IMR-90 (cell line): ENCODE results near the gene ARAP2. TPM values are rescaled to one million over a fixed set of nuclear protein-coding genes. Genes with fewer than 3 reads are reported as not detected.

Experiments used
- ATAC-seq: fragments of 200-7000 bp; cut with Tn5 transposase; 2 replicates; pipeline ENCODE4 v1.9.1; 2020; ENCODE audit warnings: low read depth, mild to moderate bottlenecking, moderate library complexity
- BruUV-seq: library from RNA; stranded (reverse); fragments of 400-500 nt; replicated peaks from 2 replicates; lab custom pipeline; 2021; lab: Mats Ljungman, UMichigan
- CTCF ChIA-PET: fragments of 300-600 bp; formaldehyde crosslinking; extraction: SDS; loops from one replicate; lab custom pipeline; 2021; ENCODE audit warnings: antibody characterized with exemption; lab: Yijun Ruan, JAX
- POLR2A ChIA-PET: fragments of 300-600 bp; sonication (Branson Sonifier 250); formaldehyde crosslinking; loops from one replicate; lab custom pipeline; 2022; ENCODE audit warnings: antibody characterized with exemption; ENCODE audit not compliant: unreplicated experiment; lab: Charles Lee
- DNase-seq: peaks from one replicate; pipeline ENCODE4 v3.0.0; 2013
- H2AFZ ChIP-seq: replicated peaks from 2 replicates; pipeline ENCODE3; 2013; ENCODE audit warnings: low read length, mild to moderate bottlenecking; ENCODE audit not compliant: poor library complexity
- H2AK5ac ChIP-seq: 2 replicates; pipeline ENCODE4 v1.6.1; 2013; ENCODE audit warnings: low read depth, low read length, inconsistent platforms
- H2AK9ac ChIP-seq: replicated peaks from 2 replicates; pipeline ENCODE3; 2013; ENCODE audit warnings: mild to moderate bottlenecking, low read depth, low read length, moderate library complexity; ENCODE audit not compliant: poor library complexity
- H2BK120ac ChIP-seq: 2 replicates; pipeline ENCODE4 v1.6.1; 2013; ENCODE audit warnings: low read depth, low read length, inconsistent platforms
- H2BK15ac ChIP-seq: 3 replicates; pipeline ENCODE4 v1.6.1; 2013; ENCODE audit warnings: low read depth, low read length, inconsistent platforms
- H2BK20ac ChIP-seq: 2 replicates; pipeline ENCODE4 v1.6.1; 2013; ENCODE audit warnings: low read depth, mild to moderate bottlenecking, inconsistent platforms, low read length, moderate library complexity
- H2BK5ac ChIP-seq: 2 replicates; pipeline ENCODE4 v1.6.1; 2013; ENCODE audit warnings: mild to moderate bottlenecking, low read depth, low read length, inconsistent platforms; ENCODE audit not compliant: poor library complexity, severe bottlenecking
- H3K14ac ChIP-seq: replicated peaks from 2 replicates; pipeline ENCODE4 v1.6.1; 2013; ENCODE audit warnings: low read depth, low read length, inconsistent platforms
- H3K18ac ChIP-seq: 2 replicates; pipeline ENCODE4 v1.6.1; 2013; ENCODE audit warnings: low read depth, low read length, control low read depth
- H3K23ac ChIP-seq: 2 replicates; pipeline ENCODE4 v1.6.1; 2013; ENCODE audit warnings: low read depth, low read length, inconsistent platforms
- H3K27ac ChIP-seq: 2 replicates; pipeline ENCODE4 v1.5.1; 2013; ENCODE audit warnings: mild to moderate bottlenecking, control low read depth, low read length; ENCODE audit not compliant: insufficient read depth
- H3K27me3 ChIP-seq: 2 replicates; pipeline ENCODE4 v1.6.1; 2013; ENCODE audit warnings: low read length; ENCODE audit not compliant: control insufficient read depth, insufficient read depth
- H3K36me3 ChIP-seq: 2 replicates; pipeline ENCODE4 v1.6.1; 2013; ENCODE audit warnings: low read length, mixed read lengths; ENCODE audit not compliant: control insufficient read depth, insufficient read depth
- H3K4ac ChIP-seq: 2 replicates; pipeline ENCODE4 v1.6.1; 2013; ENCODE audit warnings: low read depth, low read length, inconsistent platforms
- H3K4me1 ChIP-seq: 2 replicates; pipeline ENCODE4 v1.6.1; 2013; ENCODE audit warnings: low read length, mixed read lengths; ENCODE audit not compliant: control insufficient read depth, insufficient read depth
- H3K4me2 ChIP-seq: 2 replicates; pipeline ENCODE4 v1.6.1; 2013; ENCODE audit warnings: low read depth, mild to moderate bottlenecking, control low read depth, low read length, moderate library complexity
- H3K4me3 ChIP-seq: 2 replicates; pipeline ENCODE4 v1.5.1; 2013; ENCODE audit warnings: low read depth, mild to moderate bottlenecking, control low read depth, low read length, moderate library complexity; ENCODE audit not compliant: insufficient read depth
- H3K56ac ChIP-seq: 2 replicates; pipeline ENCODE4 v1.6.1; 2013; ENCODE audit warnings: low read length, inconsistent platforms; ENCODE audit not compliant: insufficient read depth; ENCODE audit errors: extremely low read depth
- H3K79me1 ChIP-seq, 2 experiments: 2 replicates each; pipeline ENCODE4 v1.6.1; 2013; ENCODE audit warnings: low read length in 2 of 2, inconsistent platforms in 1 of 2, low read depth in 1 of 2
- H3K9ac ChIP-seq: 2 replicates; pipeline ENCODE4 v1.6.1; 2013; ENCODE audit warnings: low read depth, low read length, control low read depth
- H3K9me1 ChIP-seq: 2 replicates; pipeline ENCODE4 v1.6.1; 2013; ENCODE audit warnings: low read length, inconsistent platforms; ENCODE audit not compliant: insufficient read depth
- H3K9me3 ChIP-seq: 2 replicates; pipeline ENCODE4 v1.6.1; 2013; ENCODE audit warnings: low read length; ENCODE audit not compliant: control insufficient read depth, insufficient read depth
- H4K20me1 ChIP-seq: 2 replicates; pipeline ENCODE4 v1.6.1; 2013; ENCODE audit warnings: low read length, inconsistent platforms; ENCODE audit not compliant: insufficient read depth
- H4K5ac ChIP-seq: 2 replicates; pipeline ENCODE4 v1.6.1; 2013; ENCODE audit warnings: mild to moderate bottlenecking, low read depth, low read length, control low read depth
- H4K8ac ChIP-seq, 2 experiments: 2 replicates each; pipeline ENCODE4 v1.6.1; 2013; ENCODE audit warnings: low read depth in 2 of 2, low read length in 2 of 2, control low read depth in 1 of 2, inconsistent platforms in 1 of 2
- H4K91ac ChIP-seq: 2 replicates; pipeline ENCODE4 v1.6.1; 2013; ENCODE audit warnings: low read depth, low read length, inconsistent platforms; ENCODE audit not compliant: insufficient read depth
- BHLHE40 ChIP-seq: fragments of 150-350 bp; IDR thresholded peaks from 2 replicates; pipeline ENCODE4 v1.6.1; 2016; ENCODE audit warnings: mild to moderate bottlenecking, low read depth, low read length
- CEBPB ChIP-seq: IDR thresholded peaks from 2 replicates; pipeline ENCODE4 v1.6.1; 2012; ENCODE audit warnings: low read depth, low read length, improper control_type of control experiment
- CHD1 ChIP-seq: IDR thresholded peaks from 2 replicates; pipeline ENCODE4 v1.6.1; 2012; ENCODE audit warnings: low read depth, low read length, improper control_type of control experiment
- FOS ChIP-seq: fragments of 150-350 bp; IDR thresholded peaks from 2 replicates; pipeline ENCODE4 v1.6.1; 2016; ENCODE audit warnings: low read depth, low read length
- MAFK ChIP-seq: IDR thresholded peaks from 2 replicates; pipeline ENCODE4 v1.6.1; 2012; ENCODE audit warnings: low read depth, low read length, improper control_type of control experiment
- MAZ ChIP-seq: IDR thresholded peaks from 2 replicates; pipeline ENCODE4 v1.6.1; 2012; ENCODE audit warnings: low read depth, mild to moderate bottlenecking, low read length, improper control_type of control experiment, moderate library complexity, borderline replicate concordance
- MXI1 ChIP-seq: IDR thresholded peaks from 2 replicates; pipeline ENCODE4 v1.6.1; 2012; ENCODE audit warnings: low read depth, mild to moderate bottlenecking, low read length, moderate library complexity, borderline replicate concordance
- NFE2L2 ChIP-seq: fragments of 150-350 bp; IDR thresholded peaks from 2 replicates; pipeline ENCODE4 v1.6.1; 2016; ENCODE audit warnings: low read depth, mild to moderate bottlenecking, low read length
- POLR2A ChIP-seq: IDR thresholded peaks from 2 replicates; pipeline ENCODE4 v1.6.1; 2012; ENCODE audit warnings: mild to moderate bottlenecking, low read depth, low read length
- RAD21 ChIP-seq: IDR thresholded peaks from 2 replicates; pipeline ENCODE4 v1.6.1; 2012; ENCODE audit warnings: low read length, improper control_type of control experiment
- RCOR1 ChIP-seq: IDR thresholded peaks from 2 replicates; pipeline ENCODE4 v1.6.1; 2012; ENCODE audit warnings: mild to moderate bottlenecking, low read length, improper control_type of control experiment; ENCODE audit not compliant: insufficient replicate concordance
- RFX5 ChIP-seq: IDR thresholded peaks from 2 replicates; pipeline ENCODE4 v1.8.0; 2012; ENCODE audit warnings: low read depth, mild to moderate bottlenecking, low read length, moderate library complexity
- SMC3 ChIP-seq: fragments of 150-350 bp; IDR thresholded peaks from 2 replicates; pipeline ENCODE4 v1.6.1; 2016; ENCODE audit warnings: low read depth, mild to moderate bottlenecking, antibody characterized with exemption, low read length, moderate library complexity
- WGBS, 2 experiments: methylation state at CpG; one replicate each; pipeline versions ENCODE4 v1.1.5 to v1.1.7; 2013; ENCODE audit warnings: missing lambda C conversion rate in 2 of 2; ENCODE audit not compliant: insufficient read length in 1 of 2; ENCODE audit errors: extremely low coverage in 2 of 2; 5-methylcytosine and 5-hydroxymethylcytosine counted together
- dilution Hi-C: fragments of 300-500 bp; cut with HindIII; formaldehyde crosslinking; loops from one replicate; pipeline ENCODE4 v1.14.3; 2018; ENCODE audit warnings: low sequenced_read_pairs; ENCODE audit not compliant: unreplicated experiment
- in situ Hi-C: fragments of 300-500 bp; cut with MboI; formaldehyde crosslinking; loops from 3 replicates; pipeline ENCODE4 v1.14.3; 2019; ENCODE audit warnings: low sequenced_read_pairs, inconsistent platforms, mixed read lengths
- intact Hi-C: fragments of 100-400 bp; cut with micrococcal nuclease; formaldehyde crosslinking; loops from 2 replicates; pipeline ENCODE4 v1.10.0; 2022
- polyA plus RNA-seq, 3 experiments: library from polyadenylated mRNA; depleted of rRNA; stranded (reverse); fragments of >200 nt; gene quantifications; 2 replicates each; pipeline ENCODE4 v1.2.3, GENCODE V29; 2012; ENCODE audit warnings: low replicate concordance in 1 of 3
- total RNA-seq: library from RNA; depleted of rRNA; stranded (reverse); fragments of >200 nt; gene quantifications from 2 replicates; pipeline ENCODE4 v1.2.3, GENCODE V29; 2012
- TF ChIP-seq, protein P1 (sequence below): conservative IDR thresholded peaks from 2 replicates; pipeline ENCODE4 v1.5.1; 2012; ENCODE audit warnings: mild to moderate bottlenecking, low read depth, low read length, improper control_type of control experiment
- TF ChIP-seq, protein P2 (sequence below): fragments of 150-350 bp; IDR thresholded peaks from 2 replicates; pipeline ENCODE4 v1.6.1; 2017; ENCODE audit warnings: mild to moderate bottlenecking, antibody characterized with exemption, low read length, low read depth

ARAP2 gene
- total and polyA plus RNA-seq, 2 of the 4 experiments (the other 2 are of a cell fraction) = 0.32 to 1.8 TPM

DNA sequence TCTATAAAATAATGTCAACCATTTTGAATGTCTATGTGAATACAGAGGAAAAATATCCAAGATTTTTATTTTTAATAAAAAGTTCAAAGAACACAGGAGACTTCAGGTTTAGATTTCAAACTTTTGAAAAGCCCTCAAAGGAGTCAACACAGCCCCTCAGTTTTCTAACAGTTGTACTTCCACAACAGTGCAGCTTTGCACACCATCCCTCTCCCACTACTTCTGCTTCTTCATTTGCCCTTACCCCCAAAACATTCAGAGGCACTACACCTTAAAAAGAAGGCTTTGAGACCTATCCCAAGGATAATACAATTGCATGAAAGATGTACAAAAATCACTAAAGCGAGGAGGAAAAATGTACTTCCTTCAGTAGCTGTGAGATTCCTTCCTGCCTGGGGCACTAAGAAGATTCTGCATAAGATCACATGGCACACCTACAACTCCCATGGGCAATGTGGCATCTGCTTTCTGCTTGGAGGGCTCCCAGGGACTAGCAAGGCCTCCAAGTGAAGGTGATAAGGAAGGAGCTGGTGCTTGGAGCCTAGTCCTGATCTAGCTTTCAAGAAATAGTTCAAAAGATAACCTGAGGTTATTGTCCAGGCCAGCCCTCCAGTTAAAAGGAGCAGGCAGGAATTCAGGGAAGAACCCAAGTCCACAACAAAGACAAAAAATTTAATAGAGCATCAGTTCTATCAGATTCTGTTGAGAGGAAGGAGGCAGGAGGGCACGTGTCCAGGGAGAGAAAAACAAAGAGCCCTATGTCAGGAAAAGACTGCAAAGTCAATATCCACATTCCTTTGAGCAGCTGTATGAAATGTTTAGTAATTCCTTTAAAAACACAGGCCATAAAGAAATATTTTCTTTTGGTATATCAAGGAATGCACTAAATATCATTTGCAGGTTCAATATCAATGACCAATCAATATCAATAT lies 19.1 kb downstream of the ARAP2 start (continued):
- no peak for TF ChIP-seq CEBPB

DNA sequence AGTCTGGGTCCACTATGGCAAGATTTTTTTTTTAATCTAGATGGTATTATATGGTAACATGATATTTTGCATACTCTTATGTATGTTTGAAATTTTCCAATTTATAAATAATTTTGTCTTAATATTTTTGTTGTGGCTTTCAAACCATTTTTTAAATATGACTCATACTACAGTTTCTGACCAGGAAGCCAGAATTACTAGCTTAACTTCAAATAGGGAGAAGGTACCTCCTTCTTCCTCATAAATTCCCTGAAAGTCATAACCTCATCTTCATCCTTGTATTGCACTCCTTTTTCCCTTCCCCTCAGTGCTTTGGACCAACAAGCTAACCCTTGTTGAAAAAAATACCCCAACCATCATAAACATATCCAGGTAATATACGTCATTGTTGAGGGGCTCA lies 21.6 kb downstream of the ARAP2 start:
- ChIA-PET POLR2A (no interaction called here), CTCF (no interaction called here)
- Histone ChIP-seq H4K91ac (no peak overlapping the region), H2AFZ (no peak overlapping the region), H3K4me1 (no peaks in the 10 kb centered on the region), H3K27ac (no peak overlapping the region), H2BK5ac (no peak overlapping the region), H4K20me1 (no peaks in the 10 kb centered on the region), H3K23ac (no peak overlapping the region), H3K4me2 (no peak overlapping the region), H3K79me1 (no peaks in the 10 kb centered on the region), H4K5ac (no peak overlapping the region), H2AK9ac (no peak overlapping the region), H3K9me3 (no peaks in the 10 kb centered on the region), H3K4ac (no peak overlapping the region), H3K18ac (no peak overlapping the region), H2BK15ac (no peak overlapping the region), H3K9me1 (no peaks in the 10 kb centered on the region), H3K14ac (no peak overlapping the region), H3K56ac (no peak overlapping the region; the same call in 1 of the 2 replicates), H3K9ac (no peak overlapping the region), H3K4me3 (no peak overlapping the region), H3K27me3 (no peaks in the 10 kb centered on the region), H2BK120ac (no peak overlapping the region), H2AK5ac (no peak overlapping the region), H2BK20ac (no peak overlapping the region), H3K36me3 (no peaks in the 10 kb centered on the region), H4K8ac (no peak overlapping the region)
- in situ Hi-C loops (no loop called here), dilution Hi-C loops (no loop called here), intact Hi-C loops (no loop called here)
- WGBS, 2 experiments = no CpG with 5 or more reads among the region's 1 CpG
- ATAC-seq (no peak), DNase-seq (no peak)
- BruUV-seq = no TSS peak
- TF ChIP-seq POLR2A (no peak), SMC3 (no peak), CHD1 (no peak), RAD21 (no peak), MXI1 (no peak), FOS (no peak), BHLHE40 (no peak), MAFK (no peak), RFX5 (no peak), RCOR1 (no peak), NFE2L2 (no peak), MAZ (no peak), CEBPB (no peak)
- TF ChIP-seq, protein P1, sequence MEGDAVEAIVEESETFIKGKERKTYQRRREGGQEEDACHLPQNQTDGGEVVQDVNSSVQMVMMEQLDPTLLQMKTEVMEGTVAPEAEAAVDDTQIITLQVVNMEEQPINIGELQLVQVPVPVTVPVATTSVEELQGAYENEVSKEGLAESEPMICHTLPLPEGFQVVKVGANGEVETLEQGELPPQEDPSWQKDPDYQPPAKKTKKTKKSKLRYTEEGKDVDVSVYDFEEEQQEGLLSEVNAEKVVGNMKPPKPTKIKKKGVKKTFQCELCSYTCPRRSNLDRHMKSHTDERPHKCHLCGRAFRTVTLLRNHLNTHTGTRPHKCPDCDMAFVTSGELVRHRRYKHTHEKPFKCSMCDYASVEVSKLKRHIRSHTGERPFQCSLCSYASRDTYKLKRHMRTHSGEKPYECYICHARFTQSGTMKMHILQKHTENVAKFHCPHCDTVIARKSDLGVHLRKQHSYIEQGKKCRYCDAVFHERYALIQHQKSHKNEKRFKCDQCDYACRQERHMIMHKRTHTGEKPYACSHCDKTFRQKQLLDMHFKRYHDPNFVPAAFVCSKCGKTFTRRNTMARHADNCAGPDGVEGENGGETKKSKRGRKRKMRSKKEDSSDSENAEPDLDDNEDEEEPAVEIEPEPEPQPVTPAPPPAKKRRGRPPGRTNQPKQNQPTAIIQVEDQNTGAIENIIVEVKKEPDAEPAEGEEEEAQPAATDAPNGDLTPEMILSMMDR = no peak
- TF ChIP-seq, protein P2, sequence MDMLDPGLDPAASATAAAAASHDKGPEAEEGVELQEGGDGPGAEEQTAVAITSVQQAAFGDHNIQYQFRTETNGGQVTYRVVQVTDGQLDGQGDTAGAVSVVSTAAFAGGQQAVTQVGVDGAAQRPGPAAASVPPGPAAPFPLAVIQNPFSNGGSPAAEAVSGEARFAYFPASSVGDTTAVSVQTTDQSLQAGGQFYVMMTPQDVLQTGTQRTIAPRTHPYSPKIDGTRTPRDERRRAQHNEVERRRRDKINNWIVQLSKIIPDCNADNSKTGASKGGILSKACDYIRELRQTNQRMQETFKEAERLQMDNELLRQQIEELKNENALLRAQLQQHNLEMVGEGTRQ = no peak
